HEK293 (cell line): Measurements from ENCODE around the gene ITSN1.
A peak's percentile ranks its signal among the peaks of the same experiment; 100 is the strongest.

Experiments
- CTCF ChIA-PET: fragments of 350-600 bp; formaldehyde crosslinking; extraction: SDS; loops from one replicate; lab custom pipeline; 2021; ENCODE audit warnings: antibody characterized with exemption; lab: Yijun Ruan, JAX
- POLR2A ChIA-PET: fragments of 300-600 bp; formaldehyde crosslinking; extraction: SDS; loops from one replicate; lab custom pipeline; 2020; ENCODE audit warnings: antibody characterized with exemption, inconsistent platforms; lab: Yijun Ruan, JAX
- H3K27ac ChIP-seq: fragments of 200-500 bp; sonication (Bioruptor generic); 2 replicates; pipeline ENCODE4 v1.5.1; 2014; ENCODE audit warnings: low read depth, low read length, control low read depth, inconsistent platforms; ENCODE audit errors: extremely low read depth
- H3K36me3 ChIP-seq, 2 experiments: fragments of 200-500 bp in 1 of 2; sonication (Bioruptor generic) in 1 of 2; 1 replicate in 1 of 2; 2 replicates in 1 of 2; pipeline ENCODE4 v1.5.1; 2014 to 2017; ENCODE audit warnings: inconsistent platforms in 2 of 2, low read length in 2 of 2; ENCODE audit not compliant: control insufficient read depth in 2 of 2, insufficient read depth in 1 of 2
- H3K4me1 ChIP-seq: fragments of 200-500 bp; sonication (Bioruptor generic); 2 replicates; pipeline ENCODE4 v1.5.1; 2014; ENCODE audit warnings: mild to moderate bottlenecking, low read length, inconsistent platforms; ENCODE audit not compliant: control insufficient read depth, insufficient read depth
- H3K4me3 ChIP-seq: 2 replicates; pipeline ENCODE4 v1.5.1; 2011; ENCODE audit warnings: low read depth, mild to moderate bottlenecking, control low read depth, low read length, moderate library complexity
- H3K9me3 ChIP-seq: fragments of 200-500 bp; sonication (Bioruptor generic); 2 replicates; pipeline ENCODE4 v1.5.1; 2014; ENCODE audit warnings: low read depth, low read length, inconsistent platforms; ENCODE audit not compliant: control insufficient read depth, insufficient read depth
- EGR2 ChIP-seq: fragments of 450-650 bp; formaldehyde crosslinking; IDR thresholded peaks from 2 replicates; pipeline ENCODE4 v1.5.1; 2016; ENCODE audit warnings: low read depth, missing biosample characterization, missing genetic modification characterization
- GLIS1 ChIP-seq: fragments of 450-650 bp; formaldehyde crosslinking; IDR thresholded peaks from 2 replicates; pipeline ENCODE4 v1.5.1; 2016; ENCODE audit warnings: missing biosample characterization, missing genetic modification characterization
- MZF1 ChIP-seq: fragments of 450-650 bp; formaldehyde crosslinking; IDR thresholded peaks from 2 replicates; pipeline ENCODE4 v1.5.1; 2017; ENCODE audit warnings: missing biosample characterization, missing genetic modification characterization, borderline replicate concordance
- OVOL3 ChIP-seq: fragments of 450-650 bp; formaldehyde crosslinking; IDR thresholded peaks from 2 replicates; pipeline ENCODE4 v1.5.1; 2016; ENCODE audit warnings: missing biosample characterization, missing genetic modification characterization
- RBAK ChIP-seq: fragments of 450-650 bp; formaldehyde crosslinking; IDR thresholded peaks from 2 replicates; pipeline ENCODE4 v1.5.1; 2016; ENCODE audit warnings: missing biosample characterization, missing genetic modification characterization
- SALL2 ChIP-seq: fragments of 450-650 bp; formaldehyde crosslinking; IDR thresholded peaks from 2 replicates; pipeline ENCODE4 v1.5.0; 2017; ENCODE audit warnings: missing biosample characterization, mild to moderate bottlenecking, missing genetic modification characterization, borderline replicate concordance
- SP2 ChIP-seq: fragments of 450-650 bp; formaldehyde crosslinking; IDR thresholded peaks from 2 replicates; pipeline ENCODE4 v1.5.1; 2016; ENCODE audit warnings: missing biosample characterization, missing genetic modification characterization
- TRIM28 ChIP-seq: IDR thresholded peaks from 2 replicates; pipeline ENCODE4 v1.6.1; 2011; ENCODE audit warnings: low read length, control low read depth, borderline replicate concordance
- YY1 ChIP-seq: fragments of 450-650 bp; formaldehyde crosslinking; IDR thresholded peaks from 2 replicates; pipeline ENCODE4 v1.5.1; 2018; ENCODE audit warnings: missing biosample characterization, missing genetic modification characterization
- ZBTB17 ChIP-seq: fragments of 450-650 bp; formaldehyde crosslinking; IDR thresholded peaks from 2 replicates; pipeline ENCODE4 v1.5.1; 2016; ENCODE audit warnings: missing biosample characterization, missing genetic modification characterization
- ZEB2 ChIP-seq: fragments of 450-650 bp; formaldehyde crosslinking; IDR thresholded peaks from 2 replicates; pipeline ENCODE4 v1.5.1; 2016; ENCODE audit warnings: missing biosample characterization, missing genetic modification characterization
- ZFHX2 ChIP-seq: fragments of 450-650 bp; formaldehyde crosslinking; conservative IDR thresholded peaks from 2 replicates; pipeline ENCODE4 v1.5.1; 2016; ENCODE audit warnings: missing biosample characterization, missing genetic modification characterization
- ZFP3 ChIP-seq: fragments of 450-650 bp; formaldehyde crosslinking; IDR thresholded peaks from 2 replicates; pipeline ENCODE4 v1.5.1; 2016; ENCODE audit warnings: low read depth, missing biosample characterization, missing genetic modification characterization
- ZFP37 ChIP-seq: fragments of 450-650 bp; formaldehyde crosslinking; IDR thresholded peaks from 2 replicates; pipeline ENCODE4 v1.5.1; 2016; ENCODE audit warnings: missing biosample characterization, missing genetic modification characterization
- ZNF133 ChIP-seq: fragments of 450-650 bp; formaldehyde crosslinking; IDR thresholded peaks from 2 replicates; pipeline ENCODE4 v1.5.1; 2016; ENCODE audit warnings: missing biosample characterization, missing genetic modification characterization
- ZNF2 ChIP-seq: fragments of 450-650 bp; formaldehyde crosslinking; IDR thresholded peaks from 2 replicates; pipeline ENCODE4 v1.5.1; 2016; ENCODE audit warnings: missing biosample characterization, missing genetic modification characterization
- ZNF223 ChIP-seq: fragments of 450-650 bp; formaldehyde crosslinking; IDR thresholded peaks from 2 replicates; pipeline ENCODE4 v1.5.1; 2016; ENCODE audit warnings: missing biosample characterization, missing genetic modification characterization
- ZNF239 ChIP-seq: fragments of 450-650 bp; formaldehyde crosslinking; IDR thresholded peaks from 2 replicates; pipeline ENCODE4 v1.5.1; 2016; ENCODE audit warnings: missing biosample characterization, missing genetic modification characterization
- ZNF248 ChIP-seq: fragments of 450-650 bp; formaldehyde crosslinking; IDR thresholded peaks from 2 replicates; pipeline ENCODE4 v1.5.1; 2017; ENCODE audit warnings: missing biosample characterization, missing genetic modification characterization
- ZNF37A ChIP-seq: fragments of 450-650 bp; IDR thresholded peaks from 2 replicates; pipeline ENCODE4 v1.5.1; 2018; ENCODE audit warnings: missing biosample characterization, missing genetic modification characterization
- ZNF544 ChIP-seq: fragments of 450-650 bp; formaldehyde crosslinking; IDR thresholded peaks from 2 replicates; pipeline ENCODE4 v1.5.0; 2017; ENCODE audit warnings: missing biosample characterization, missing genetic modification characterization
- ZNF600 ChIP-seq: fragments of 450-650 bp; formaldehyde crosslinking; IDR thresholded peaks from 2 replicates; pipeline ENCODE4 v1.5.1; 2016; ENCODE audit warnings: missing biosample characterization, missing genetic modification characterization
- ZNF624 ChIP-seq: fragments of 450-650 bp; formaldehyde crosslinking; IDR thresholded peaks from 2 replicates; pipeline ENCODE4 v1.5.1; 2017; ENCODE audit warnings: missing biosample characterization, missing genetic modification characterization
- ZNF629 ChIP-seq: fragments of 450-650 bp; formaldehyde crosslinking; IDR thresholded peaks from 2 replicates; pipeline ENCODE4 v1.5.1; 2017; ENCODE audit warnings: missing biosample characterization, missing genetic modification characterization
- TF ChIP-seq, protein P1 (sequence below): fragments of 450-650 bp; formaldehyde crosslinking; IDR thresholded peaks from 2 replicates; pipeline ENCODE4 v1.5.1; 2017; ENCODE audit warnings: missing biosample characterization, missing genetic modification characterization
- TF ChIP-seq, protein P2 (sequence below): fragments of 450-650 bp; formaldehyde crosslinking; IDR thresholded peaks from 2 replicates; pipeline ENCODE4 v1.5.1; 2017; ENCODE audit warnings: missing biosample characterization, missing genetic modification characterization
- TF ChIP-seq, protein P3 (sequence below): fragments of 450-650 bp; formaldehyde crosslinking; IDR thresholded peaks from 2 replicates; pipeline ENCODE4 v1.5.1; 2016; ENCODE audit warnings: missing biosample characterization, missing genetic modification characterization
- TF ChIP-seq, protein P4 (sequence below): fragments of 450-650 bp; formaldehyde crosslinking; IDR thresholded peaks from 2 replicates; pipeline ENCODE4 v1.5.1; 2016; ENCODE audit warnings: missing biosample characterization, missing genetic modification characterization
- TF ChIP-seq, protein P5 (sequence below): fragments of 450-650 bp; formaldehyde crosslinking; IDR thresholded peaks from 2 replicates; pipeline ENCODE4 v1.5.1; 2016; ENCODE audit warnings: missing biosample characterization, missing genetic modification characterization

ITSN1 gene

DNA sequence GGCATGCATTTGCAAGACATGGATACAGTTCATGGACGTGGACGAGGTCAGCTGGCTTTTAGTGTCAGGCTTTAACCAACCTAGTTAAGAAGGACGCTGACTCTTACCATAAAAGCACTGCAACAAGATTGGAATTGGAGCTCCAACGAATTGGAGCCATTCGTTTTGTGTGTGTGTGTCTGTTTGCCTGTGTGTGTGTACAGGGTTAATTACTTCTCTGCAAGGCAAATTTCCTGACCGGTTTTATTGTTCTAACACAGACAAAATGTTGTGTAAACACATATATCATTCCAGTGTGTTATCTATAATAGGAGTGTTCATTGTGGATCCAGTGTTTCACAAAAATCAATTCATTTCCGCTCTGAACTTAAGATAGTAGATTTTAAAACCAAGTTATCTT lies 7.9 kb downstream of the ITSN1 start (continued):
- no peak for TF ChIP-seq ZNF2 (tag by site-specific recombination)
- TF ChIP-seq ZBTB17 (tag by site-specific recombination): 0 out of 2 replicates have a peak, but pooled peaks have one; percentile 41
- no peak for TF ChIP-seq ZNF544 (tag by site-specific recombination)
- TF ChIP-seq ZNF133 (tag by site-specific recombination): no peak
- TF ChIP-seq, protein P1, sequence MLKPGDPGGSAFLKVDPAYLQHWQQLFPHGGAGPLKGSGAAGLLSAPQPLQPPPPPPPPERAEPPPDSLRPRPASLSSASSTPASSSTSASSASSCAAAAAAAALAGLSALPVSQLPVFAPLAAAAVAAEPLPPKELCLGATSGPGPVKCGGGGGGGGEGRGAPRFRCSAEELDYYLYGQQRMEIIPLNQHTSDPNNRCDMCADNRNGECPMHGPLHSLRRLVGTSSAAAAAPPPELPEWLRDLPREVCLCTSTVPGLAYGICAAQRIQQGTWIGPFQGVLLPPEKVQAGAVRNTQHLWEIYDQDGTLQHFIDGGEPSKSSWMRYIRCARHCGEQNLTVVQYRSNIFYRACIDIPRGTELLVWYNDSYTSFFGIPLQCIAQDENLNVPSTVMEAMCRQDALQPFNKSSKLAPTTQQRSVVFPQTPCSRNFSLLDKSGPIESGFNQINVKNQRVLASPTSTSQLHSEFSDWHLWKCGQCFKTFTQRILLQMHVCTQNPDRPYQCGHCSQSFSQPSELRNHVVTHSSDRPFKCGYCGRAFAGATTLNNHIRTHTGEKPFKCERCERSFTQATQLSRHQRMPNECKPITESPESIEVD (tag by site-specific recombination): peak; percentile 65
- TF ChIP-seq ZFP37 (tag by site-specific recombination): no peak
- no peak for TF ChIP-seq ZNF223 (tag by site-specific recombination)
- no peak for TF ChIP-seq EGR2
- peak; percentile 91 for TF ChIP-seq TRIM28
- TF ChIP-seq SP2: no peak

DNA sequence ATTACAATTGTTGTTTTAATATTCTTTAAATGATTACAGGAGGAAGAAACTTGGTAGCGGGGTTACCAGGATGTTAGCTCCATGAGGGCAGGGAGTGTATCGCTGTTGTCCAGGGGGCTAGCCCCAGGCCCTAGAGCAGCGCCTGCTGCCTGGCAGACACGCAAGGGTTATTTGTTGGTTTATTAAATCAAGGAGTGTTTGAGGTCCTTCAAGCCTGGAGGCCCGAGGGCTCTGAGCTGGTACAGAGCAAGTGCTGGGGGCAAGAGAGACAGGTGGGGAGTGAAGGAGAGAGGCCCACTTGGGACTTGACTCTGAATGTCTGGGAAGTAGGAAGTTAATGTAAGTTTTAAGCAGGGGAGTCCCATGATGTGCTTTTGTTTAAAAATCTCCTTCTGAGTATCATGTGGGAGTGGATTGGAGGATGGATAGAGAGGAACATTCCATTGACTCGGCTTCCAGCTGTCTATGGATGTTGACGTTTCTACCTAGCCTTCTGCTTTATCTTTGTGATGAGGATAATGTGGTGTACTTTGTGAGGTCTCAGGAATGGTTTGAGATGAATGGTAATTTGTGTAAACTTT lies 8.7 kb downstream of the ITSN1 start:
- ChIA-PET CTCF (interaction anchor here (0.6 to 1.2 kb wide), 4 partner anchors 30 to 244 kb away, joined by 3 to 4 read pairs (median 3); no protein-coding TSS in a partner anchor), POLR2A (interaction anchor here (0.7 to 1.2 kb wide), 3 partner anchors 9 to 126 kb away, joined by 3 to 4 read pairs (median 3); partner anchors contain the start of gene ITSN1)
- no peaks in the 10 kb centered on the region for H3K9me3 ChIP-seq
- H3K4me1 ChIP-seq: peaks cover 32% of the 10 kb centered on the region
- TF ChIP-seq, protein P2, sequence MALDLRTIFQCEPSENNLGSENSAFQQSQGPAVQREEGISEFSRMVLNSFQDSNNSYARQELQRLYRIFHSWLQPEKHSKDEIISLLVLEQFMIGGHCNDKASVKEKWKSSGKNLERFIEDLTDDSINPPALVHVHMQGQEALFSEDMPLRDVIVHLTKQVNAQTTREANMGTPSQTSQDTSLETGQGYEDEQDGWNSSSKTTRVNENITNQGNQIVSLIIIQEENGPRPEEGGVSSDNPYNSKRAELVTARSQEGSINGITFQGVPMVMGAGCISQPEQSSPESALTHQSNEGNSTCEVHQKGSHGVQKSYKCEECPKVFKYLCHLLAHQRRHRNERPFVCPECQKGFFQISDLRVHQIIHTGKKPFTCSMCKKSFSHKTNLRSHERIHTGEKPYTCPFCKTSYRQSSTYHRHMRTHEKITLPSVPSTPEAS: no peak
- no peak for TF ChIP-seq SALL2 (tag by site-specific recombination)
- TF ChIP-seq ZNF629 (tag by site-specific recombination): no peak
- peak; percentile 26; the same call in 1 of the 2 replicates for TF ChIP-seq ZFHX2 (tag by site-specific recombination)
- no peak for TF ChIP-seq MZF1 (tag by site-specific recombination)
- no peak for TF ChIP-seq RBAK
- TF ChIP-seq ZFP3 (tag by site-specific recombination): no peak
- TF ChIP-seq TRIM28: no peak
- peak; percentile 58; the same call in 1 of the 2 replicates for TF ChIP-seq ZNF600 (tag by site-specific recombination)
- TF ChIP-seq ZBTB17 (tag by site-specific recombination): peak; percentile 56
- TF ChIP-seq ZNF248: no peak
- no peak for TF ChIP-seq OVOL3
- TF ChIP-seq, protein P3, sequence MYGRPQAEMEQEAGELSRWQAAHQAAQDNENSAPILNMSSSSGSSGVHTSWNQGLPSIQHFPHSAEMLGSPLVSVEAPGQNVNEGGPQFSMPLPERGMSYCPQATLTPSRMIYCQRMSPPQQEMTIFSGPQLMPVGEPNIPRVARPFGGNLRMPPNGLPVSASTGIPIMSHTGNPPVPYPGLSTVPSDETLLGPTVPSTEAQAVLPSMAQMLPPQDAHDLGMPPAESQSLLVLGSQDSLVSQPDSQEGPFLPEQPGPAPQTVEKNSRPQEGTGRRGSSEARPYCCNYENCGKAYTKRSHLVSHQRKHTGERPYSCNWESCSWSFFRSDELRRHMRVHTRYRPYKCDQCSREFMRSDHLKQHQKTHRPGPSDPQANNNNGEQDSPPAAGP (tag by site-specific recombination): no peak
- 0 out of 2 replicates have a peak, but pooled peaks have one; percentile 5 for TF ChIP-seq GLIS1 (tag by site-specific recombination)
- no peak for TF ChIP-seq ZNF624 (tag by site-specific recombination)
- no peak for TF ChIP-seq ZNF544 (tag by site-specific recombination)
- no peak for TF ChIP-seq ZEB2 (tag by site-specific recombination)
- TF ChIP-seq ZNF239 (tag by site-specific recombination): no peak
- TF ChIP-seq ZNF37A (tag by site-specific recombination): no peak
- no peak for TF ChIP-seq YY1
- TF ChIP-seq, protein P4, sequence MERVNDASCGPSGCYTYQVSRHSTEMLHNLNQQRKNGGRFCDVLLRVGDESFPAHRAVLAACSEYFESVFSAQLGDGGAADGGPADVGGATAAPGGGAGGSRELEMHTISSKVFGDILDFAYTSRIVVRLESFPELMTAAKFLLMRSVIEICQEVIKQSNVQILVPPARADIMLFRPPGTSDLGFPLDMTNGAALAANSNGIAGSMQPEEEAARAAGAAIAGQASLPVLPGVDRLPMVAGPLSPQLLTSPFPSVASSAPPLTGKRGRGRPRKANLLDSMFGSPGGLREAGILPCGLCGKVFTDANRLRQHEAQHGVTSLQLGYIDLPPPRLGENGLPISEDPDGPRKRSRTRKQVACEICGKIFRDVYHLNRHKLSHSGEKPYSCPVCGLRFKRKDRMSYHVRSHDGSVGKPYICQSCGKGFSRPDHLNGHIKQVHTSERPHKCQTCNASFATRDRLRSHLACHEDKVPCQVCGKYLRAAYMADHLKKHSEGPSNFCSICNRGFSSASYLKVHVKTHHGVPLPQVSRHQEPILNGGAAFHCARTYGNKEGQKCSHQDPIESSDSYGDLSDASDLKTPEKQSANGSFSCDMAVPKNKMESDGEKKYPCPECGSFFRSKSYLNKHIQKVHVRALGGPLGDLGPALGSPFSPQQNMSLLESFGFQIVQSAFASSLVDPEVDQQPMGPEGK: peak; percentile 44; the same call in 1 of the 2 replicates
- TF ChIP-seq, protein P5, sequence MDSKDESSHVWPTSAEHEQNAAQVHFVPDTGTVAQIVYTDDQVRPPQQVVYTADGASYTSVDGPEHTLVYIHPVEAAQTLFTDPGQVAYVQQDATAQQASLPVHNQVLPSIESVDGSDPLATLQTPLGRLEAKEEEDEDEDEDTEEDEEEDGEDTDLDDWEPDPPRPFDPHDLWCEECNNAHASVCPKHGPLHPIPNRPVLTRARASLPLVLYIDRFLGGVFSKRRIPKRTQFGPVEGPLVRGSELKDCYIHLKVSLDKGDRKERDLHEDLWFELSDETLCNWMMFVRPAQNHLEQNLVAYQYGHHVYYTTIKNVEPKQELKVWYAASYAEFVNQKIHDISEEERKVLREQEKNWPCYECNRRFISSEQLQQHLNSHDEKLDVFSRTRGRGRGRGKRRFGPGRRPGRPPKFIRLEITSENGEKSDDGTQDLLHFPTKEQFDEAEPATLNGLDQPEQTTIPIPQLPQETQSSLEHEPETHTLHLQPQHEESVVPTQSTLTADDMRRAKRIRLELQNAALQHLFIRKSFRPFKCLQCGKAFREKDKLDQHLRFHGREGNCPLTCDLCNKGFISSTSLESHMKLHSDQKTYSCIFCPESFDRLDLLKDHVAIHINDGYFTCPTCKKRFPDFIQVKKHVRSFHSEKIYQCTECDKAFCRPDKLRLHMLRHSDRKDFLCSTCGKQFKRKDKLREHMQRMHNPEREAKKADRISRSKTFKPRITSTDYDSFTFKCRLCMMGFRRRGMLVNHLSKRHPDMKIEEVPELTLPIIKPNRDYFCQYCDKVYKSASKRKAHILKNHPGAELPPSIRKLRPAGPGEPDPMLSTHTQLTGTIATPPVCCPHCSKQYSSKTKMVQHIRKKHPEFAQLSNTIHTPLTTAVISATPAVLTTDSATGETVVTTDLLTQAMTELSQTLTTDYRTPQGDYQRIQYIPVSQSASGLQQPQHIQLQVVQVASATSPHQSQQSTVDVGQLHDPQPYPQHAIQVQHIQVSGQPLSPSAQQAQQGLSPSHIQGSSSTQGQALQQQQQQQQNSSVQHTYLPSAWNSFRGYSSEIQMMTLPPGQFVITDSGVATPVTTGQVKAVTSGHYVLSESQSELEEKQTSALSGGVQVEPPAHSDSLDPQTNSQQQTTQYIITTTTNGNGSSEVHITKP: peak; percentile 82
- H3K36me3 ChIP-seq: no peaks in the 10 kb centered on the region
- no peak overlapping the region for H3K27ac ChIP-seq
- no peak overlapping the region for H3K4me3 ChIP-seq
